IgD-negative memory B cell (primary cell): Measurements from ENCODE around the gene NFXL1. TPM values are rescaled to one million over a fixed set of nuclear protein-coding genes. Genes with fewer than 3 reads are reported as not detected.
"Not testable (repeated sequence)": the region's sequence is repeated elsewhere in the genome, so short reads cannot be mapped to it uniquely, and the experiment has no call there.

Experiments used
- H3K27ac Mint-ChIP-seq, 3 donors: one replicate each; pipeline ENCODE4 v1.8.0; 2020 to 2022; ENCODE audit warnings: mild to moderate bottlenecking in 3 of 3, mixed read lengths in 3 of 3, moderate library complexity in 1 of 3
- H3K27me3 Mint-ChIP-seq: one replicate; pipeline ENCODE4 v1.8.0; 2021; ENCODE audit warnings: mixed read lengths
- H3K36me3 Mint-ChIP-seq: one replicate; pipeline ENCODE4 v1.8.0; 2020; ENCODE audit warnings: mild to moderate bottlenecking, mixed read lengths
- H3K4me1 Mint-ChIP-seq, 3 donors: one replicate each; pipeline ENCODE4 v1.8.0; 2020 to 2022; ENCODE audit warnings: mixed read lengths in 3 of 3, mild to moderate bottlenecking in 1 of 3
- H3K4me3 Mint-ChIP-seq, 4 donors: one replicate each; pipeline ENCODE4 v1.8.0; 2020 to 2022; ENCODE audit warnings: mild to moderate bottlenecking in 4 of 4, mixed read lengths in 4 of 4, moderate library complexity in 3 of 4
- H3K9me3 Mint-ChIP-seq, 3 donors: one replicate each; pipeline ENCODE4 v1.8.0; 2020 to 2021; ENCODE audit warnings: mixed read lengths in 3 of 3, mild to moderate bottlenecking in 1 of 3
- polyA plus RNA-seq: library from polyadenylated mRNA; unstranded; fragments of 300-500 nt; fragmentation: Illumina TruSeq; gene quantifications from one replicate; pipeline ENCODE4 v1.2.3, GENCODE V29; 2021

The NFXL1 gene
- 8.4 TPM for polyA plus RNA-seq

DNA sequence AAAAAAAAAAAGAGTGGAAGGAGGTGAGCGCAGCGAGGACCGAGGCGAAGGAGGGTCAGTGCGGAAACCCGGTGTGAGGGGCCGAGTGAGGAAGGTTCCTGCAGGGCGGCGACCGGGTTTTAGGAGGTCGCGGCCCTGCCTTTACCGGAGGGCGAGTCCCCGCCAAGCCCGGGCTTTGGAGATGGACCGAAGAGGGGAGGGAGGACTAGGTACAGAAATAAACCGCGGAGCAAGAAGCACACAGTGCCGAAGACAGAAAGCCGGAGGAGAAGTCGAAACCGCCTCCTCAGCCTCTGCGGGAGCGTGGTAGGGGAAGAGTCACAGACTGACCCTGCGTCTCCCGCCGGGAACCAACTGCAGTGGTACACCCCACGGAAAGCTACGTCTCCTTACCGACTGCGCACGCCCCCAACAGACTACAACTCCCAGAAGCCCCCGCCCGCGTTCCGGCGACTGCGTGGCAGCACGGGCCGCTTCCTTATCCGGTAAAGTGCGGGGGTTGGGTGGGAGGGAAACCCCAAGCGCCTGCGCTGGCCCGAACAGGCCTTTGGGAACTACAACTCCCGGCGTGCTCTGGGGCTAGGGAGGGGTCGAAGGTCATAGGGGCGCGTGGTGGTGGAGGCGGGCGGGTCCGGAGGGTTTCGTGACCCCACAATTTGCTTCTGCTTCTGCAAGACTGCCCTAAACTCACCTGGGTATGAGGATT is at the start of gene NFXL1:
TSS of gene NFXL1 (minus strand) at position 364 of the 706 bp plus-strand sequence. CDS start 380 bp downstream, outside the sequence.
- peak within 1 kb of the TSS; percentile 96 to 100 (median 98) for H3K4me3 Mint-ChIP-seq
- peak within 1 kb of the TSS; percentile 69 to 99 (median 90) for H3K27ac Mint-ChIP-seq

DNA sequence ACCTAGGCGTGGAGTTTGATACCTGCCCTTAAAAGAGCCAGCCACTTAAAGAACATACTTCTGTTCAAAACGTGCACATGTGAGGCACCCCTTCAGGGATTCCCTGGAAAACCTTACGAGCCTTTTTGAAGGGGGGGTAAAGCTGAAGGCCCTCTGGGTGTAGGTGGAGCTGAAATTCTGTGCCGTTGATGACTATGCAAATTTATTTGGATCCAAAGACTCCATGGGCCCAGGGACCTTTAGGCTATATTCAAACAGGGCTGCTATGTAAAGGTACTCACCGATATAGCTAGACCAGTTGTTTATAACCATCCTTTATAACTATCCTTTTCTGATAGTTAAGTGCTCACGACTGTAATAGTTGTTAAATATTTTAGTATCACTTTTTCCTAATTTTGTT is 40.3 kb upstream of the NFXL1 start:
- no peak overlapping the region for H3K4me3 Mint-ChIP-seq
- peaks cover 6% of the 10 kb centered on the region for H3K27me3 Mint-ChIP-seq
- H3K9me3 Mint-ChIP-seq = peaks cover 0 to 1% (median 0%) of the 10 kb centered on the region in 3 donors
- H3K27ac Mint-ChIP-seq = no peak overlapping the region
- peaks cover 3% of the 10 kb centered on the region for H3K36me3 Mint-ChIP-seq
- H3K4me1 Mint-ChIP-seq = no peaks in the 10 kb centered on the region

More for the DNA sequence above, at the start of gene NFXL1:
- H3K27me3 Mint-ChIP-seq = peaks cover 1% of the 10 kb centered on the region
- H3K4me1 Mint-ChIP-seq = peaks cover 22 to 31% (median 23%) of the 10 kb centered on the region in 3 donors
- H3K36me3 Mint-ChIP-seq = peaks cover 2% of the 10 kb centered on the region
- H3K9me3 Mint-ChIP-seq = peaks cover 0 to 2% (median 0%) of the 10 kb centered on the region in 3 donors

DNA sequence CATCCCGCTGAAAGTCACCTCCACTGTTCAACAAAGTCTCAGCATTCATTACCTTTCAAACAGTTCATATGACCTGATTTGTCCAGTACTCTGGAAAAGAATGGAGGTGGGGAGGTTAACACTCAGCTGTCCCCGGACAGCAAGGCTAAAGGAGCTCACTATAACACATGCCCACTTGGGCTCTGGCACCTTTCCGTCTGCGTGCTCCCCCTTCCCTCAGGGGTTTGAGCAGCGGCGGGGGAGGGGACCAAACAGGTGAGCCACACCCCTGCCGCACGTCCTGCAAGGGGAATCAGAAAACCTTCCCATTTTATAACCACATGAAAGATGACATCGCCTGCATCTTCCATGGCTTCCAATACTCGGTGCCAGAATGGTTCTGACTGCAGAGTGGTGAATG is 39.9 kb upstream of the NFXL1 start:
- Mint-ChIP-seq H3K27ac (no peak overlapping the region), H3K36me3 (peaks cover 3% of the 10 kb centered on the region), H3K4me1 (no peaks in the 10 kb centered on the region), H3K9me3 (peaks cover 0 to 3% (median 0%) of the 10 kb centered on the region in 3 donors), H3K4me3 (no peak overlapping the region), H3K27me3 (peaks cover 6% of the 10 kb centered on the region)

DNA sequence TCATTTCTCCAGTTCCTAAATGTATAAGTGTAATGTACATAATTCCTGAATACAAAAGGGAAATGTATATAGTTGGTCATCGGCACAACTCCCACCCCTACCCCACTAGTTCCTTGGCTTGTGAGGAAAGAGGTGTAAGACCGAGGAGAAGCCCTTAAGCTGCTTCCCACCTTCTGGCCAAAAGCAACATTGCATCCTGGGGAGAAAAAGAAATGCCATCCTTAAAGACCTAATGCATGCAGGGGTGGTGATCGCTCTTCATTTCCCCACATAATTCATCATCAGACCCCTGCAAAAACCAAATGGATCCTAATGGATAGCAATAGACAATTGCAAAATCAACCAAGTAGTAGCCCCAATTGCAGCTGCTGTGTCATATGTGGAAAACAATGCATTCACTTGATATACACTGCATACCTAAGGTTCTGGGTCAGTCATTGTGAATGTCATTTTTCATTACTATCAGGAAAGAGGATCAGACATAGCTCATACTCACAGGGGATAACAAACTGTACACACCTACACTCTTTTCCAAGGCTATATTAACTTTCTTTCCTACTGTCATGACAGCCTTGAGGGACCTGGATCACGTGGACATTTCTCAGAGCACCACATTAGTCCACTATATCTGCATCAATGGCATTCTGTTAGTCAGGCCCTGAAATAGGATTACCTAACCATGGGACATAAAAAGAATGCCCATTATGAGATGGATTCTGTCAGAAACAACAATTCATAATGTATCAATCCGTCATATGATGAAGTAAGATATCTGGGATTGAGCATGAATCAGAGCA is 31.7 kb upstream of the NFXL1 start:
- Mint-ChIP-seq H3K27me3 (peaks cover 9% of the 10 kb centered on the region), H3K4me3 (no peak overlapping the region), H3K4me1 (no peaks in the 10 kb centered on the region), H3K36me3 (no peaks in the 10 kb centered on the region), H3K27ac (no peak overlapping the region), H3K9me3 (peaks cover 0 to 3% (median 0%) of the 10 kb centered on the region in 3 donors)

DNA sequence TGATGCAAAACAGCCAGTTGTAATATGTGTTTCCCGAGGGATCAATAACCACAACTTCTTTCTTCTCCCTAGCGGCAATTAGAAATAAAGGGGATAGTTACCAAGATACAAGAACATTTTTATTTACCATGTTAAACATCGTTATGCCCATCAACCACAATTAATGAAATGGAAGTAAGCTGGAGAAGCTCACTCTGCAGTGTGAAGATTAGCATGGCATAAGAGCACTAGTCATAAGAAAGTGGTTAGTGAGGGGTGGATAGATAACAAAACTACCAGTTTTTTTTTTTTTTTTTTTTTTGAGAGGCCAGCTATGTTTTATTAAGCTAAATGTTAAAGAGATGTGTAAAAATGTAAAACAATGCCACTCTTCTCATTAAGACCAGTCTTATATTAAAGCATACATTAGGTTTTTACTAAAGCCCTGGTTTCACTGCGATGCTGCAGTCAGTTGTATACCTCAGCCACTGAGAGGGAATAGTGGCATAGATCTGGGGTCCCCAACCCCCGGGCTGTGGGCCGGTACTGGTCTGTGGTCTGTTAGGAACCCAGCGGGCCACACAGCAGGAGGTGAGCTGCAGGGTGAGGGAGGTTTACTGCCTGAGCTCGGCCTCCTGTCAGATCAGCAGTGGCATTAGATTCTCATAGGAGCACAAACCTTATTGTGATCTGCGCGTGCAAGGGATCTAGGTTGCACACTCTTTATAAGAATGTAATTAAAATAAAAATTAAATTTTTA is 27.9 kb upstream of the NFXL1 start:
- Mint-ChIP-seq H3K36me3 (no peaks in the 10 kb centered on the region), H3K4me3 (no peak overlapping the region), H3K4me1 (no peaks in the 10 kb centered on the region), H3K27me3 (peaks cover 5% of the 10 kb centered on the region), H3K27ac (no peak overlapping the region), H3K9me3 (no peaks in the 10 kb centered on the region)

DNA sequence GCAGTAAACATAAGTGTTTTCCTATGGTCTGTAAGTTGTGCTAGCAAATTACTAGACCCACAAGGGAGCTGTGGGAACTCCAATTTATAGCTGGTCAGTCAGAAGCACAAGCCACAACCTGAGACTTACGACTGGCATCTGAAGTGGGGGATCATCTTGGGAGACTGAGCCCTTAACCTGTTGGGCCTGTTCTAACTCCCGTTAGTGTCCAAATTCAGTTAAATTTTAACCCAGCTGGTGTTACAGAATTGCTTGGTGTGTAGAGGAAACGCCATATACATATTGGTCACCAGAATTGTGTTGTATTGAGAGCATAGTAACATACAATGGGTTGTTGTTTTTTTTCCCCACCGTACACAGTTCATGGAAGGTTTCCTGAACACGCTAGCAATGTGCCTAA is 25.1 kb upstream of the NFXL1 start:
- no peaks in the 10 kb centered on the region for H3K9me3 Mint-ChIP-seq
- H3K36me3 Mint-ChIP-seq = no peaks in the 10 kb centered on the region
- H3K4me1 Mint-ChIP-seq = no peaks in the 10 kb centered on the region
- peak overlapping the region in 1 of 3 donors; percentile 5 for H3K27ac Mint-ChIP-seq
- H3K4me3 Mint-ChIP-seq = no peak overlapping the region
- H3K27me3 Mint-ChIP-seq = peaks cover 5% of the 10 kb centered on the region

DNA sequence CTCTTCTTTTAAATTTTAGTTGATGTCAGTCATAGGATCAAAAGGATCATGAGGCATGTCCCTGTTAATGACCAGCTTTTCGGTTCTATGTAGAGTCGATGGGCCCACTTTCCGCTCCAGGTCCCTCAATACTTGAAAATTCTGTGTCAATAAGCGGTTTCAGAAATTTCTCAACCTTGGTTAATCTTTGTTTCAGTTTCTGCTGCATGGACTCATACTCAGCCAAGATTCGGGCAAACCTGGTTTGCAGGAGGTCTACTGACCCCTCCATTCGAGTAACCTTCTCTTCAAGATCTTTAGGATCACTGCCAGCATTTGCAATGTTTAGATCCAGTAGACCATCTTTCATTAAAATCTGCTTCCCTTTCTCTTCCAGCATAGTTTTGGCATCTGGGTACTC is 22.0 kb upstream of the NFXL1 start:
- no peak overlapping the region for H3K4me3 Mint-ChIP-seq
- H3K36me3 Mint-ChIP-seq = no peaks in the 10 kb centered on the region
- H3K4me1 Mint-ChIP-seq = no peaks in the 10 kb centered on the region
- H3K27ac Mint-ChIP-seq = no peak overlapping the region
- no peaks in the 10 kb centered on the region for H3K9me3 Mint-ChIP-seq
- peaks cover 3% of the 10 kb centered on the region for H3K27me3 Mint-ChIP-seq

DNA sequence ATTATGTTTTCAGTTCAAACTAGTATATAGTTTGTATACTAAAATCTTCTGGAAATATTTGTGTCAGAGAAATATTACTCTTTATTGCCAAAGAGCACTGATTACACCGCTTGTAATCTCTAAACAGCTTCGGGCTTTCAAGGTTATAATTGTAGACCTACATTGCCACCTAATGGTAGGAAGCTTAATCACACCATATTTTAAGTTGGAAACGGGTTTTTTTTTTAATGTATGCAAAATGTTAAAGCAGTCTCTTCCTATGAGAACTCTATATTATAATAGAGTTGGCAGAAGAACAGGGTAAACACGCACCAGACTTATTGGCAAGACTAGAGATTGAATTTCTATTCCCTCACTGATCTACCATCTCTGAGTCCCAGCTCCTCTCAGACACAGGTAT is 19.5 kb upstream of the NFXL1 start:
- H3K27ac Mint-ChIP-seq = no peak overlapping the region
- H3K27me3 Mint-ChIP-seq = peaks cover 5% of the 10 kb centered on the region
- H3K36me3 Mint-ChIP-seq = no peaks in the 10 kb centered on the region
- H3K4me1 Mint-ChIP-seq = peaks cover 4 to 11% (median 8%) of the 10 kb centered on the region in 3 donors
- H3K4me3 Mint-ChIP-seq = no peak overlapping the region
- no peaks in the 10 kb centered on the region for H3K9me3 Mint-ChIP-seq

DNA sequence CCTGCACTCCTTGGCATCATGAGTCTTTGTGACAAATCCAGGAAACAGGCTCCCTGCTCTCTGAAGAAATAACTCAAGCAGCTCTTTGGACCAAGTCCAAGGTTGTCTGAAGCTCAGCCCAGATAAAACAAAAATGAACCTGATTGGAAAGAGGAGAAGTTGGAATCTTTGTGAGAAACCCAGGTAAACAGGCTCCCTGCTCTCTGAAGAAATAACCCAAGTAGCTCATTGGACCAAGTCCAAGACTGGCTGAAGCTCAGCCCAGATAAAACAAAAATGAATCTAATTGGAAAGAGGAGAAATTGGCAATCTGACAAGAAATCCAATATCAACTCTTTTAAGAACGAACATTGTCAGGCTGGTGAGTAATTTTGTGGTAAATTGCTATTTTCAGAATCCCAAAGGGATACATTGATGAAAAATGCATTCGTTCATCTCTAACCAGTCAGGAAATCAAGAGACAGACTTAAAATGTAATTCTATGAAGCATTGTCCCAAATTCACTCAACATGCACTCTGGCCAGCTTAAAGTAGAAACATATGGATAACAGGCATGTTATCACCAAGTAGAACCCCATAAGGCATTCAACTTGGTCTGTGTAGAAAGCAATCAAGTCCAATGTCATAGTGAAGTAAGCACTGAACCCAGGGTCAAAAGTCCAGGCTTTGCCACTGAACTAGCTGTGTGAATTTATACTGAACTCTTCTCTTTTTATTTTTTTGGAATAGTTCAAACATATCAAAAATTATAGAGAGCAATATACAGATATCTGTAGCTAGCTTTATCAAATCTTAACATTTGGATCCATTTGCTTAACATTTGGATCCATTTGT is 16.8 kb upstream of the NFXL1 start:
- Mint-ChIP-seq H3K9me3 (no peaks in the 10 kb centered on the region), H3K27me3 (peaks cover 9% of the 10 kb centered on the region), H3K4me3 (no peak overlapping the region), H3K4me1 (peaks cover 9 to 23% (median 15%) of the 10 kb centered on the region in 3 donors), H3K36me3 (no peaks in the 10 kb centered on the region), H3K27ac (no peak overlapping the region)

DNA sequence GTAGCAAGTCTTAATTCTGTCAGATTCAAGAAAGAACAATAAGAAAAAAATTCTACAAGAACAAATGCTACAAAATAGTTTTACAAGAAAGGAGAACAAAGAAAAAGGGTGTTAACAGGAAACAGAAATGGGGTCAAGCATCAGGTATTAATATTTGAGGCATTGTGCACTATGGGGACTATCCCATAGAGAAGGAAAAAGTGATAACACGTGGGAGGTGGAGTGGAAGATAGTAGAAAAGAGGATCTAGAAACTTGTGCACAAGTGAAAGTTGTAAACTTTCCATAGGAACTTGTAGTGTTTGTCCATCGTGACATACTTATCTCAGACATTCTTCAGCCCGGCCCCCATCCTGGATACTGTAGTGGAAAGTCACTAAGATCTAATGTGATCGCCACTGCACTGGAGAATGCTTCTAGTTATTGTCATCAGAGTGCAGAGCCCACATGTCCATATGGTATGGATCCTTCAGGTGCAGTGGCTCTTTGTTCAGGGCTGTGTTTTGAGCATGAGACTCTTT is 15.4 kb upstream of the NFXL1 start:
- peak overlapping the region in 1 of 3 donors; percentile 6 for H3K27ac Mint-ChIP-seq
- no peak overlapping the region for H3K4me3 Mint-ChIP-seq
- H3K36me3 Mint-ChIP-seq = no peaks in the 10 kb centered on the region
- no peaks in the 10 kb centered on the region for H3K9me3 Mint-ChIP-seq
- peaks cover 9 to 23% (median 15%) of the 10 kb centered on the region in 3 donors for H3K4me1 Mint-ChIP-seq
- H3K27me3 Mint-ChIP-seq = peaks cover 9% of the 10 kb centered on the region

DNA sequence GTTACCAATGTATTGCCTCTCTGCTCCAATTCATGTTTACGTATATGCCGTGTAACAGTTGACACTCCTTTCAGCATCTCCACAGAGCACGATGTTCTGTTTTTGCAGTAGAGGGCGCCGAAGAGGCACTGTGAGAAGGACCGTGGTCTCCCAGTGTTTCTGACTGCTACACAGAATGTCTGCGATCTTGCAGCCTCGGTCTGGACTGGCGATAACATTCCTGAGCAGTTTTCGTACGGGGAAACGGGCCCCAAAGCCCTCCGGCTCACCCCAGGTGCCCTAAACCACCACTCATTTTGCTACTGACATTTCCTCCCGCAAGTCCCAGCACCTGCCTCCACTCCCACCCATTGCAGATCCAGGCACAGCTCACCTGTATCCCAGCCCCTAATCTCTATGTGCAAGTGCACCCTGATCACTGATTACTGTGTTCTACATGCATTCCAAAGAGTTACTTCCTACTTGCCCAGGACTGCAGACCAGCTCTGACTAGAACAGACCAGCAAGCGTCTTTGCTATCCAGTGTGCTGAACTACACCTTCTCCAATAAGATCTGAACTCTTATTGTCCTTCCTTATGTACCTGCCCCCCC is 12.4 kb upstream of the NFXL1 start:
- Mint-ChIP-seq H3K4me3 (peak overlapping the region in 2 of 4 donors; percentile 2 to 83), H3K36me3 (no peaks in the 10 kb centered on the region), H3K27ac (peak overlapping the region in 1 of 3 donors; percentile 47), H3K4me1 (peaks cover 18 to 27% (median 23%) of the 10 kb centered on the region in 3 donors), H3K27me3 (peaks cover 9% of the 10 kb centered on the region), H3K9me3 (no peaks in the 10 kb centered on the region)

DNA sequence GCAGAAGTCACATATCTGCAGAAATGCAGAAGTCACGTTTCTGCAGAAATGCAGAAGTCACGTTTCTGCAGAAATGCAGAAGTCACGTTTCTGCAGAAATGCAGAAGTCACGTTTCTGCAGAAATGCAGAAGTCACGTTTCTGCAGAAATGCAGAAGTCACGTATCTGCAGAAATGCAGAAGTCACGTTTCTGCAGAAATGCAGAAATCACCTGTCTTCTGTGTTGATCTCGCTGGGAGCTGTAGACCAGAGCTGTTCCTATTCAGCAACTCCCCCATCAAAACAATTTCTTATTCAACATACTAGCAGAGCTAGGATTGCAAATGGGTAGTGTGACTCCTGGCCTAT is 8.9 kb upstream of the NFXL1 start:
- H3K4me3 Mint-ChIP-seq, H3K27me3 Mint-ChIP-seq, H3K36me3 Mint-ChIP-seq, H3K9me3 Mint-ChIP-seq: not testable (repeated sequence)
- Mint-ChIP-seq H3K27ac (peak overlapping the region in 1 of 3 donors; percentile 39), H3K4me1 (peaks cover 10 to 15% (median 14%) of the 10 kb centered on the region in 3 donors)

DNA sequence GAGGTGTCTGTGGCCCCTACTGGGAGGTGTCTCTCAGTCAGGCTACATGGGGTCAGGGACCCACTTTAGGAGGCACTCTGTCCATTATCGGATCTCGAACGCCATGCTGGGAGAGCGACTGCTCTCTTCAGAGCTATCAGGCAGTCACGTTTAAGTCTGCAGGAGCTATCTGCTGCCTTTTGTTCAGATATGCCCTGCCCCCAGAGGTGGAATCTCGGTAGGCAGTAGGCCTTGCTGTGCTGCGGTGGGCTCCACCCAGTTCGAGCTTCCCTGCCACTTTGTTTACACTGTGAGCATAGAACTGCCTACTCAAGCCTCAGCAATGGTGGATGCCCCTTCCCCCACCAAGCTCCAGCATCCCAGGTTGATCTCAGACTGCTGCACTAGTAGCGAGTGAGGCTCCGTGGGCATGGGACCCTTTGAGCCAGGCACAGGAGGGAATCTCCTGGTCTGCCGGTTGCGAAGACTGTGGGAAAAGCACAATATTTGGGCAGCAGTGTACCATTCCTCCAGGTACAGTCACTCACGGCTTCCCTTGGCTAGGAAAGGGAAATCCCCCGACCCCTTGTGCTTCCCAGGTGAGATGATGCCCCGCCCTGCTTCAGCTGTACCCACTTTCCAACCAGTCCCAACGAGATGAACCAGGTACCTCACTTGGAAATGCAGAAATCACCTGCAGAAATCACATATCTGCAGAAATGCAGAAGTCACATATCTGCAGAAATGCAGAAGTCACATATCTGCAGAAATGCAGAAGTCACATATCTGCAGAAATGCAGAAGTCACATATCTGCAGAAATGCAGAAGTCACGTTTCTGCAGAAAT is 8.3 kb upstream of the NFXL1 start:
- not testable (repeated sequence) for H3K27ac Mint-ChIP-seq, H3K9me3 Mint-ChIP-seq, H3K27me3 Mint-ChIP-seq, H3K36me3 Mint-ChIP-seq
- peak overlapping the region in 1 of 4 donors; percentile 38 for H3K4me3 Mint-ChIP-seq
- H3K4me1 Mint-ChIP-seq = peaks cover 10 to 15% (median 14%) of the 10 kb centered on the region in 3 donors
